T-helper 1 cell (primary cell): Measurements from ENCODE around the gene UNG.
"Not testable (repeated sequence)": the region's sequence is repeated elsewhere in the genome, so short reads cannot be mapped to it uniquely, and the experiment has no call there.

Experiments
- DNase-seq, 5 donors: peaks; one replicate each; pipeline ENCODE4 v3.0.0-alpha.2; 2012 to 2020

The UNG gene

GRCh38 chr12:109124878-109125648, 27.7 kb downstream of the UNG start:
- no peak for DNase-seq

DNA sequence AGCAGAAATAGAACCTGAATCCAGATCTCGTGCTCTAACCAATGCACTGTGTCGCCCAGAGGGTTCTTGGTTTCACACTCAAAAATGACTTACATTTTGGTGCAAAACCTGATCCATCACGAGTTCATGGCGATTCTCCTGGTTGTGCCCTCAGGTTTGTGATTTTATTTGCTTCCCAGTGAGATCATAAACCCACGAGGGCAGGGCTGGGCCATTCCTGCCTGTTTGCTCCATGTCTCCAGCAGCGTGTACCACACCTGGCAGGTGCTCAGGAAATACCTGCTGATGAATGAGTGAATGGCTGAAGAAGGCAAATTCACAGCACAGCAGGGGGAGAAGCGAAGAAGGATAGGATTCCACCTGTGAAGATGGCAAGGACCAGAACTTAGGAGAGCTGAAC, 28.4 kb downstream of the UNG start:
- no peak for DNase-seq

- DNase-seq, result no peak
Measured at GRCh38 chr12:109126784-109127183, 29.4 kb downstream of the UNG start.

- no peak for DNase-seq
Measured at GRCh38 chr12:109127533-109128242, 30.3 kb downstream of the UNG start.

DNA sequence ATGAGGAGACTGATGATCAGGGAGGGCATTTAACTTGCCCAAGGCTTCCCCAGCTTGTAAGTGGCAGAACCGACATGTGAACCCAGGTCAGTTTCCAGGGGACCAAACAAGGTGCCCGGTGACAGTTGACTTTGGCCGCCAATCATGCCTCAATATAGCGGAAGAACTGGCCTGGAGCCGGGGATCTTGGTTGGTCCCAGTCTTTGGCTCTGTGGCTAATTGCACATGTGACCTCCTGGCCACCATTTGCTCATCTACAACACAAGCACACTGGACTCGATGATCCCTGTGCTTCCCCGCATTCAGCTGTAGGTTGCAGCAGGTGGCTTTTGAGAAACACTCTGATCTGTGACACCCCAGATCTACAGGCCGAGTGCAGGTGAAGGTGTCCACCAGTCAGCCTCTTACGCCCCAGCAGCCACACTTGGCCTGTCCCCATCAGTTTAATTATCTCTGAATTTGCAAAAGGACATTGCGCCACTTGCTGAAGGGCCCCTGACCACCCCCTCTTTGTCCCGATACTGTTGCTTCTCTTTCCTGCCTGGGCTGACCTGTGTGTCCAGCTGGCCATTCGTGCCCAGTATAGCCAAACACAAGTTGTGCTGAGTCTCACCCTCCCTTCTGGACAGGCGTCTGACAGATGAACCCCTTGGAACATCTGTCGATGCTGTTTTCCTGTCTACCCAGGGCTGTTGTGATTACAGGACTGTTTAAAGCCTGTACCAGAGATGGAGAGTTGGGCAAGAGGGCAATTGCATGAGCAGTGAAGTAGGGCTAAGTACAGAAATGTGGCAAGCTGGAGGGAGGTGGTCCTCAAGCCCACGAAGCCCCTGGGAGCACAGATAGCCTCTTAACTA, 33.1 kb downstream of the UNG start:
- no peak for DNase-seq

- DNase-seq, result no peak
Measured at GRCh38 chr12:109131154-109132050, 34.0 kb downstream of the UNG start.

- no peak for DNase-seq
Measured at GRCh38 chr12:109134186-109134917, 37.0 kb downstream of the UNG start.

GRCh38 chr12:109137055-109137454, 39.7 kb downstream of the UNG start:
- no peak for DNase-seq

DNA sequence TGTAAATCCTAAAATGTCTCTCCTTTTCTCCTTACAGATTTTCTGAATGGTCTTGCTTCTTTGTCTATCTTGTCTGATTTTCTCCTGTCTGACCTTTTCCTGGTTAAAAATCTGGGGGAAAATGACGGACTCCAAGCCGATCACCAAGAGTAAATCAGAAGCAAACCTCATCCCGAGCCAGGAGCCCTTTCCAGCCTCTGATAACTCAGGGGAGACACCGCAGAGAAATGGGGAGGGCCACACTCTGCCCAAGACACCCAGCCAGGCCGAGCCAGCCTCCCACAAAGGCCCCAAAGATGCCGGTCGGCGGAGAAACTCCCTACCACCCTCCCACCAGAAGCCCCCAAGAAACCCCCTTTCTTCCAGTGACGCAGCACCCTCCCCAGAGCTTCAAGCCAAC, 42.0 kb downstream of the UNG start:
- no peak for DNase-seq

- DNase-seq, result no peak
Measured at GRCh38 chr12:109139791-109140190, 42.4 kb downstream of the UNG start.

- DNase-seq, result no peak
Measured at GRCh38 chr12:109140560-109140959, 43.2 kb downstream of the UNG start.

GRCh38 chr12:109144224-109144623, 46.8 kb downstream of the UNG start:
- DNase-seq, result no peak

GRCh38 chr12:109147126-109147525, 49.7 kb downstream of the UNG start:
- not testable (repeated sequence) for DNase-seq

DNA sequence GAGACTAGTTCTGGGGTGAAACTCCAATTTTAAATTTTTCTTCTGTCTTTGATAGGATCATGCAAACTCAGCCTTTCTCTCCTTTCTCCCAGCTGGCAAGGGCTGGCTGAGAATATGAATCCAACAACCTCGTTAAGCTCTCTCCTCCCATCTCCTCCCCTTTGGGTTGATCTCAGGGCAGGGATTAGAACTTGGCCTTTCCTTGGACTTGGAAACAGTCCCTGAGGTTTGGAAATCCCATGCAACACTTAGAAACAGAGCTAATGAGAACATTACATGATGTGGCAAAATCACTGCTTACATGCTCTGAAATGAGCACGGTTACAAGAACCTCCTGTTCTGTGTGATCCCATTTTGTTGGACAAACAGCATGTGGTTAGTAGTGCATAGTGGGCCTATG, 50.6 kb downstream of the UNG start:
- no peak for DNase-seq

DNA sequence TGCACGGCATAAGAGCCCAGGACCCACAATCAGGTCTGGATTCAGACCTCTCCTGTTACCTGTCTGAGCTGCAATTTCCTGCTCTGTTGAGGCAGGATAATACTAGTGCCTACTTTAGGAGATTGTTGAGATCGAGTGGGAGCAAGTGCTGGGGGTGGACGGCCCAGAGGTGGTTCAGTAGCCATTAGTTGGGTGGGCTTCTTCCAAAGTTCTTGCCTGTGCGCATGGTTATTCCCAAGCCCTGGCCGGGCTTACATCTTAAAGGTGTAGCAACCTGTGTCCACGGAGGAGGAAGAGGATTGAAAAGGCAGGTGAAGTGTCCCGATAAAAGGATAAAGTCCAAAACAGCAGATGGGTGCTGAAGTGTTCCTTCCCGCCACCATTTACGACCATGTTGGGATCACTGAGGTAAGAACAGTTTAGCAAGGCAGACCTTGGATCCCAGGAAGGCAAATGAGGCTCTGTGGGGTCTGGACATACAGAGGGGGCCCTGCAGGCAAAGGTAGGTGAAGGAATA, 52.8 kb downstream of the UNG start:
- no peak for DNase-seq

GRCh38 chr12:109151457-109151856, 54.1 kb downstream of the UNG start:
- DNase-seq, result no peak

GRCh38 chr12:109153821-109154441, 56.5 kb downstream of the UNG start:
- DNase-seq, result no peak

DNA sequence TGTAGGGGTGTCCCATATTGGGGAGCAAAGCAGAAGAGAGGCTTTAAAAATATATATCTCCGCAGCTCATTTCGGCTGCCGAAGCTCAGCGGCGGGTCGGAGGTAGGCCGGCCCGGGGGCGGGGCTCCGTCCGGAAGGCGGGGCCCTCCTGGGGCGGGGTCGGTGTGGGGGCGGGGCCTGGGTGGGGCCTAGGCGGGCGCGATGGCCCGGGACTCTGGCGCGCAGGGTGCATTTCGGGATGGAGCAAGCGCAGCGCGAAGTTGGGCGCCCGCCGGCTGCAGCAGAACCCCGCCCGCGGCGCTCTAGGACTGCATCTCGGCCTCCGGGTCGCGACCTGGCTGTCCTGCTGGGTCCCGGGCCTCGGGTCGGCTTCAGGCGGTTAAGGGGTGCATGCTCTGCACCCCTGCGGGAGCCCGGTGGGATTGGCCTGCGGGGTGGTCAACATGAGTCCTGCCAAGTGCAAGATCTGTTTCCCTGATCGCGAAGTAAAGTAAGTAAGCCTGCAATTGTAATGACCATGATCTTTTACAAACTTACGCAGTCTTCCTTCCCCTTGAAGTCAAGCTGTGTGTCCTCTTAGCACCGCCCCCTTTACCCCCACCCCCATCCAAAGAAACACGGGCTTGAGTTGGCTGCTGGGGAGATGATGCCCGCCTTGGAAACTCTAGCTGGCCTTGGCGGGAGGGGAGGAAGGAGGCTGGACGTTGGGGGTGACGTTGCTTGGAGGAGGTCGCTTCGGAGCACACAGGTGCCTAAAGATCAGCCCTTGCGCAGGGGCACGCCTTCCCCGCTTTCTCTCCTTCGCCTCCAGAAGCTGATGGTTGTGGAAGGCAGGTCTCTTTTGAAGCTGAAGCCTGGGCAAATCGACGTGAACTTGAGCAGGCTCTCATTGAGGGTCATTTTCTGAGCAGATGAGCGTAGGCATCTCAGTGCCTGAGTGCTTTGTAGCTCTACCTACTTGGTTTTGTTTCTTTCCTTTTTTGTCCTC, 57.3 kb downstream of the UNG start:
- DNase-seq, result peak; percentile 63 to 78 (median 72)

- no peak for DNase-seq
Measured at GRCh38 chr12:109156036-109156435, 58.6 kb downstream of the UNG start.

GRCh38 chr12:109156586-109156985, 59.2 kb downstream of the UNG start:
- DNase-seq, result no peak
